ENCODE measurements around the gene VN1R2. TPM values are rescaled to one million over a fixed set of nuclear protein-coding genes. Genes with fewer than 3 reads are reported as not detected.
"Not testable (repeated sequence)": the region's sequence is repeated elsewhere in the genome, so short reads cannot be mapped to it uniquely, and the experiment has no call there.

Gene VN1R2
- total RNA-seq, 4 donors from 2014 or later, result not detected

- Histone ChIP-seq H3K9me3 (peaks cover 3 to 95% (median 51%) of the 10 kb centered on the region in 3 donors), H3K4me3 (no peak overlapping the region), H3K27ac (no peak overlapping the region), H3K27me3 (no peaks in the 10 kb centered on the region), H3K4me1 (no peaks in the 10 kb centered on the region), H3K36me3 (peaks cover 1 to 97% (median 8%) of the 10 kb centered on the region in 3 donors)
- DNase-seq, result no peak
- 73 to 79% methylated on average over 1 of the region's 1 CpG for WGBS, 2 donors
- intact Hi-C loops (cut with DNase I), result no loop called here
- TF ChIP-seq CTCF (IDR thresholded peaks at IDR 0.05) (no peak), POLR2A (IDR thresholded peaks at IDR 0.05) (no peak)
Observed at GRCh38 chr19:53246498-53246897, 11.6 kb upstream of the VN1R2 start.

GRCh38 chr19:53254411-53255341 is 3.4 kb upstream of the VN1R2 start, which contains the start of gene ZNF677:
Gene ZNF677, minus strand, starts transcription at chr19:53254873. Its CDS starts 3,323 bp downstream, at chr19:53251550.
- intact Hi-C loops (cut with DNase I), result no loop called here
- peaks cover 0 to 61% (median under 1%) of the 10 kb centered on the region in 3 donors for H3K9me3 ChIP-seq

GRCh38 chr19:53267623-53268022 is 9.5 kb downstream of the VN1R2 start, which contains the start of gene VN1R4:
Gene VN1R4, minus strand, starts transcription at chr19:53267723. Its CDS starts 58 bp downstream, at chr19:53267665.
- H3K4me3 ChIP-seq; DNase-seq; H3K4me1 ChIP-seq; H3K36me3 ChIP-seq; intact Hi-C loops (cut with DNase I); H3K27ac ChIP-seq; H3K9me3 ChIP-seq: not testable (repeated sequence)
- WGBS, 2 donors, result 56 to 78% methylated on average over 1 to 3 of the region's 5 CpGs
- H3K27me3 ChIP-seq, result peaks cover 0 to 15% (median 0%) of the 10 kb centered on the region in 4 donors

More at GRCh38 chr19:53254411-53255341, 3.4 kb upstream of the VN1R2 start, which contains the start of gene ZNF677:
- H3K36me3 ChIP-seq, result peaks cover 0 to 35% (median 0%) of the 10 kb centered on the region in 3 donors
- WGBS, 2 donors, result 4 to 7% methylated on average over 16 to 29 of the region's 72 CpGs
- TF ChIP-seq CTCF (IDR thresholded peaks at IDR 0.05), result no peak
- TF ChIP-seq POLR2A (IDR thresholded peaks at IDR 0.05), result peak in 1 of 4 donors; percentile 34
- peaks cover 0 to 21% (median 5%) of the 10 kb centered on the region in 3 donors for H3K4me1 ChIP-seq
- H3K27me3 ChIP-seq, result no peaks in the 10 kb centered on the region
- DNase-seq, result peak; percentile 38
- peak within 1 kb of the TSS; percentile 67 to 85 (median 74) for H3K27ac ChIP-seq
- peak within 1 kb of the TSS; percentile 54 to 83 (median 66) for H3K4me3 ChIP-seq

- H3K36me3 ChIP-seq; DNase-seq; H3K27me3 ChIP-seq; H3K27ac ChIP-seq; H3K4me3 ChIP-seq; H3K9me3 ChIP-seq; H3K4me1 ChIP-seq; intact Hi-C loops (cut with DNase I): not testable (repeated sequence)
- WGBS, 2 donors, result 67 to 100% methylated on average over 1 of the region's 27 CpGs
Observed at GRCh38 chr19:53269861-53270260, 11.8 kb downstream of the VN1R2 start.

- DNase-seq, result no peak
- WGBS, 2 donors, result 80 to 87% methylated on average over 9 of the region's 9 CpGs
- H3K9me3 ChIP-seq, result no peaks in the 10 kb centered on the region
- TF ChIP-seq CTCF (IDR thresholded peaks at IDR 0.05), result no peak
- H3K36me3 ChIP-seq, result no peaks in the 10 kb centered on the region
- H3K4me1 ChIP-seq, result no peaks in the 10 kb centered on the region
- intact Hi-C loops (cut with DNase I), result no loop called here
- H3K27ac ChIP-seq, result no peak overlapping the region
- no peak overlapping the region for H3K4me3 ChIP-seq
- peaks cover 0 to 5% (median 0%) of the 10 kb centered on the region in 4 donors for H3K27me3 ChIP-seq
Observed at GRCh38 chr19:53272044-53272443, 14.0 kb downstream of the VN1R2 start.

- no peaks in the 10 kb centered on the region for H3K36me3 ChIP-seq
- H3K27ac ChIP-seq, result no peak overlapping the region
- intact Hi-C loops (cut with DNase I), result no loop called here
- no peak for TF ChIP-seq CTCF (IDR thresholded peaks at IDR 0.05)
- TF ChIP-seq POLR2A (IDR thresholded peaks at IDR 0.05), result no peak
- H3K4me1 ChIP-seq, result no peaks in the 10 kb centered on the region
- H3K9me3 ChIP-seq, result peaks cover 0 to 9% (median 0%) of the 10 kb centered on the region in 3 donors
- no peak for DNase-seq
- peaks cover 0 to 12% (median 0%) of the 10 kb centered on the region in 4 donors for H3K27me3 ChIP-seq
- H3K4me3 ChIP-seq, result no peak overlapping the region
- 84 to 86% methylated on average over 2 of the region's 2 CpGs for WGBS, 2 donors
Observed at GRCh38 chr19:53275480-53275879, 17.4 kb downstream of the VN1R2 start.

GRCh38 chr19:53281947-53282346 is 23.9 kb downstream of the VN1R2 start:
- intact Hi-C loops (cut with DNase I); H3K4me3 ChIP-seq; H3K36me3 ChIP-seq; H3K27me3 ChIP-seq; H3K4me1 ChIP-seq; DNase-seq; H3K27ac ChIP-seq: not testable (repeated sequence)
- WGBS, 2 donors, result no CpG with 5 or more reads among the region's 8 CpGs
- peaks cover 0 to 16% (median 0%) of the 10 kb centered on the region in 3 donors for H3K9me3 ChIP-seq

Measured in esophagus squamous epithelium (tissue), 5 donors.